SK-N-SH treated with all-trans-retinoic acid at 6 μM for 48 hours (cell line): ENCODE results near the gene C5orf22.

Experiments
- ATAC-seq: fragments of 200-7000 bp; cut with Tn5 transposase; 3 replicates; pipeline ENCODE4 v1.9.1; 2020; ENCODE audit warnings: mild to moderate bottlenecking, moderate library complexity
- ARNTL ChIP-seq: fragments of 450-650 bp; formaldehyde crosslinking; IDR thresholded peaks from 2 replicates; pipeline ENCODE4 v1.5.0; 2020; ENCODE audit warnings: low read depth, mild to moderate bottlenecking, moderate library complexity, borderline replicate concordance
- BACH2 ChIP-seq: fragments of 250-450 bp; sonication (Bioruptor Pico); IDR thresholded peaks from 2 replicates; pipeline ENCODE4 v1.9.0; 2021; ENCODE audit warnings: mild to moderate bottlenecking, borderline replicate concordance
- CREB5 ChIP-seq: fragments of 250-450 bp; sonication (Bioruptor Pico); IDR thresholded peaks from 2 replicates; pipeline ENCODE4 v1.5.1; 2020; ENCODE audit warnings: low read depth, mild to moderate bottlenecking, moderate library complexity
- ESRRG ChIP-seq: fragments of 250-450 bp; sonication (Bioruptor Pico); IDR thresholded peaks from 2 replicates; pipeline ENCODE4 v1.6.1; 2021; ENCODE audit warnings: mild to moderate bottlenecking
- GLIS3 ChIP-seq: fragments of 250-450 bp; sonication (Bioruptor Pico); IDR thresholded peaks from 2 replicates; pipeline ENCODE4 v1.5.0; 2020; ENCODE audit warnings: mild to moderate bottlenecking, moderate library complexity
- ISL1 ChIP-seq: fragments of 250-450 bp; sonication (Bioruptor Pico); IDR thresholded peaks from 2 replicates; pipeline ENCODE4 v2.1.2; 2022; ENCODE audit warnings: mild to moderate bottlenecking, moderate library complexity
- OSR1 ChIP-seq: fragments of 250-450 bp; sonication (Bioruptor Pico); IDR thresholded peaks from 2 replicates; pipeline ENCODE4 v1.8.0; 2022; ENCODE audit warnings: moderate library complexity, mild to moderate bottlenecking, inconsistent platforms
- PATZ1 ChIP-seq: fragments of 250-450 bp; sonication (Bioruptor Pico); IDR thresholded peaks from 2 replicates; pipeline ENCODE4 v1.8.0; 2020; ENCODE audit warnings: mild to moderate bottlenecking, moderate library complexity, borderline replicate concordance
- PPARA ChIP-seq: fragments of 250-450 bp; sonication (Bioruptor Pico); IDR thresholded peaks from 2 replicates; pipeline ENCODE4 v1.5.0; 2020; ENCODE audit warnings: mild to moderate bottlenecking, borderline replicate concordance
- RARB ChIP-seq: fragments of 250-450 bp; sonication (Bioruptor Pico); IDR thresholded peaks from 2 replicates; pipeline ENCODE4 v1.8.0; 2021; ENCODE audit warnings: mild to moderate bottlenecking, moderate library complexity
- SNAI2 ChIP-seq: fragments of 250-450 bp; sonication (Bioruptor Pico); IDR thresholded peaks from 2 replicates; pipeline ENCODE4 v1.5.0; 2020; ENCODE audit warnings: mild to moderate bottlenecking, moderate library complexity
- TCF4 ChIP-seq: fragments of 250-450 bp; sonication (Bioruptor Pico); IDR thresholded peaks from 2 replicates; pipeline ENCODE4 v1.8.0; 2021; ENCODE audit warnings: mild to moderate bottlenecking, moderate library complexity, borderline replicate concordance
- TOX ChIP-seq: fragments of 250-450 bp; sonication (Bioruptor Pico); IDR thresholded peaks from 2 replicates; pipeline ENCODE4 v1.8.0; 2021; ENCODE audit warnings: mild to moderate bottlenecking, moderate library complexity, borderline replicate concordance
- ZC3H10 ChIP-seq: fragments of 250-450 bp; sonication (Bioruptor Pico); IDR thresholded peaks from 2 replicates; pipeline ENCODE4 v1.5.1; 2021; ENCODE audit warnings: mild to moderate bottlenecking, moderate library complexity
- ZFP3 ChIP-seq: fragments of 250-450 bp; sonication (Bioruptor Pico); IDR thresholded peaks from 2 replicates; pipeline ENCODE4 v1.5.0; 2020; ENCODE audit warnings: mild to moderate bottlenecking, moderate library complexity
- ZFP30 ChIP-seq: fragments of 450-650 bp; formaldehyde crosslinking; IDR thresholded peaks from 2 replicates; pipeline ENCODE4 v1.5.0; 2022; ENCODE audit warnings: mild to moderate bottlenecking, moderate library complexity
- ZNF565 ChIP-seq: fragments of 450-650 bp; formaldehyde crosslinking; conservative IDR thresholded peaks from 2 replicates; pipeline ENCODE4 v1.5.0; 2020; ENCODE audit warnings: low read depth, mild to moderate bottlenecking, moderate library complexity
- ZNF70 ChIP-seq: fragments of 450-650 bp; formaldehyde crosslinking; IDR thresholded peaks from 2 replicates; pipeline ENCODE4 v1.5.0; 2020; ENCODE audit warnings: mild to moderate bottlenecking, moderate library complexity
- ZNF8 ChIP-seq: fragments of 450-650 bp; formaldehyde crosslinking; IDR thresholded peaks from 2 replicates; pipeline ENCODE4 v1.5.0; 2020; ENCODE audit warnings: mild to moderate bottlenecking, moderate library complexity
- TF ChIP-seq, protein P1 (sequence below): fragments of 250-450 bp; sonication (Bioruptor Pico); IDR thresholded peaks from 2 replicates; pipeline ENCODE4 v1.5.1; 2021; ENCODE audit warnings: mild to moderate bottlenecking, moderate library complexity
- TF ChIP-seq, protein P2 (sequence below): fragments of 250-450 bp; sonication (Bioruptor Pico); IDR thresholded peaks from 2 replicates; pipeline ENCODE4 v1.5.0; 2020; ENCODE audit warnings: mild to moderate bottlenecking, moderate library complexity

C5orf22 gene

DNA sequence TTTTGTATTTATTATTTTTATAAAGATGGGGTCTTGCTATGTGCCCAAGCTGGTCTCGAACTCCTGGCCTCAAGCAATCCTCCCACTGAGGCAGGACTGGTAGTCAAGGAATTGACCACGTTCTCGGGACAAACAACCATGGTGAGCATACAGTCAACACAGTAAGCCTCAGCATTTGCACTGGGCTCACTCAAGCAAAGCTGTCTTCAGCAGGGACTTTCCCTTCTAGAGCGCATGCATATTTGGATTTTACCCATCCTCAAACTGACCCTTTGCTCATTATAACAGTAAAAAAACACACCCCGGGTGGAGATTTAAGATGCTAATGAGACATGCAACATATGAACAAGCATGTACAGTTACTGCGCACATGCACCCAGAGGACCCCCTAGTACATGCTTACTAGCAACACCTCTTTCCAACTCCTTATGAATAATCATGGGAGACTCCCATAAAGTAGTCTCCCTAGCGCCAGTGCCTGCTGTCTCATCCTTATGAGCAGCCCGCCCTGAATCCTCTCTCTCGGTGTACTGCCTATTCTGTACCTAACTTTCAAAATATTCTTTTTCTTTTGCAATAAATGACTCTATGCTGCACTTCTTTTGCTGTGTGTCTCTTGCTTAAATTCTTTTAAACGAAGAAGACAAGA, 41.5 kb downstream of the C5orf22 start:
- no peak for ATAC-seq
- TF ChIP-seq ESRRG (CRISPR knock-in tag) (no peak), CREB5 (CRISPR knock-in tag) (no peak), OSR1 (CRISPR knock-in tag) (no peak), BACH2 (no peak), ZNF70 (CRISPR knock-in tag) (no peak), ZFP3 (CRISPR knock-in tag) (no peak), SNAI2 (CRISPR knock-in tag) (no peak), TOX (CRISPR knock-in tag) (no peak), PATZ1 (CRISPR knock-in tag) (no peak), ARNTL (CRISPR knock-in tag) (no peak), RARB (CRISPR knock-in tag) (no peak), ZNF8 (CRISPR knock-in tag) (no peak), GLIS3 (no peak), TCF4 (CRISPR knock-in tag) (no peak), ZC3H10 (CRISPR knock-in tag) (no peak), PPARA (CRISPR knock-in tag) (no peak), ZNF565 (no peak), ZFP30 (CRISPR knock-in tag) (no peak)
- TF ChIP-seq, protein P1, sequence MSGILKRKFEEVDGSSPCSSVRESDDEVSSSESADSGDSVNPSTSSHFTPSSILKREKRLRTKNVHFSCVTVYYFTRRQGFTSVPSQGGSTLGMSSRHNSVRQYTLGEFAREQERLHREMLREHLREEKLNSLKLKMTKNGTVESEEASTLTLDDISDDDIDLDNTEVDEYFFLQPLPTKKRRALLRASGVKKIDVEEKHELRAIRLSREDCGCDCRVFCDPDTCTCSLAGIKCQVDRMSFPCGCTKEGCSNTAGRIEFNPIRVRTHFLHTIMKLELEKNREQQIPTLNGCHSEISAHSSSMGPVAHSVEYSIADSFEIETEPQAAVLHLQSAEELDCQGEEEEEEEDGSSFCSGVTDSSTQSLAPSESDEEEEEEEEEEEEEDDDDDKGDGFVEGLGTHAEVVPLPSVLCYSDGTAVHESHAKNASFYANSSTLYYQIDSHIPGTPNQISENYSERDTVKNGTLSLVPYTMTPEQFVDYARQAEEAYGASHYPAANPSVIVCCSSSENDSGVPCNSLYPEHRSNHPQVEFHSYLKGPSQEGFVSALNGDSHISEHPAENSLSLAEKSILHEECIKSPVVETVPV (CRISPR knock-in tag) = no peak
- TF ChIP-seq, protein P2, sequence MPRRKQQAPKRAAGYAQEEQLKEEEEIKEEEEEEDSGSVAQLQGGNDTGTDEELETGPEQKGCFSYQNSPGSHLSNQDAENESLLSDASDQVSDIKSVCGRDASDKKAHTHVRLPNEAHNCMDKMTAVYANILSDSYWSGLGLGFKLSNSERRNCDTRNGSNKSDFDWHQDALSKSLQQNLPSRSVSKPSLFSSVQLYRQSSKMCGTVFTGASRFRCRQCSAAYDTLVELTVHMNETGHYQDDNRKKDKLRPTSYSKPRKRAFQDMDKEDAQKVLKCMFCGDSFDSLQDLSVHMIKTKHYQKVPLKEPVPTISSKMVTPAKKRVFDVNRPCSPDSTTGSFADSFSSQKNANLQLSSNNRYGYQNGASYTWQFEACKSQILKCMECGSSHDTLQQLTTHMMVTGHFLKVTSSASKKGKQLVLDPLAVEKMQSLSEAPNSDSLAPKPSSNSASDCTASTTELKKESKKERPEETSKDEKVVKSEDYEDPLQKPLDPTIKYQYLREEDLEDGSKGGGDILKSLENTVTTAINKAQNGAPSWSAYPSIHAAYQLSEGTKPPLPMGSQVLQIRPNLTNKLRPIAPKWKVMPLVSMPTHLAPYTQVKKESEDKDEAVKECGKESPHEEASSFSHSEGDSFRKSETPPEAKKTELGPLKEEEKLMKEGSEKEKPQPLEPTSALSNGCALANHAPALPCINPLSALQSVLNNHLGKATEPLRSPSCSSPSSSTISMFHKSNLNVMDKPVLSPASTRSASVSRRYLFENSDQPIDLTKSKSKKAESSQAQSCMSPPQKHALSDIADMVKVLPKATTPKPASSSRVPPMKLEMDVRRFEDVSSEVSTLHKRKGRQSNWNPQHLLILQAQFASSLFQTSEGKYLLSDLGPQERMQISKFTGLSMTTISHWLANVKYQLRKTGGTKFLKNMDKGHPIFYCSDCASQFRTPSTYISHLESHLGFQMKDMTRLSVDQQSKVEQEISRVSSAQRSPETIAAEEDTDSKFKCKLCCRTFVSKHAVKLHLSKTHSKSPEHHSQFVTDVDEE (CRISPR knock-in tag) = no peak
- TF ChIP-seq, all 23 proteins: peak for 0

- no peak for TF ChIP-seq PATZ1 (CRISPR knock-in tag)
- TF ChIP-seq ESRRG (CRISPR knock-in tag) = no peak
- no peak for TF ChIP-seq CREB5 (CRISPR knock-in tag)
- TF ChIP-seq ZNF70 (CRISPR knock-in tag) = no peak
- TF ChIP-seq ZC3H10 (CRISPR knock-in tag) = no peak
- TF ChIP-seq TCF4 (CRISPR knock-in tag) = no peak
- TF ChIP-seq BACH2 = no peak
- TF ChIP-seq, protein P1 (CRISPR knock-in tag) = no peak
- no peak for TF ChIP-seq TOX (CRISPR knock-in tag)
- TF ChIP-seq ISL1 = no peak
- no peak for TF ChIP-seq SNAI2 (CRISPR knock-in tag)
- TF ChIP-seq OSR1 (CRISPR knock-in tag) = no peak
- ATAC-seq = no peak
Measured at GRCh38 chr5:31574772-31575171, 42.7 kb downstream of the C5orf22 start.
